ENCODE data around the gene LUC7L.
"Not testable (repeated sequence)": the region's sequence is repeated elsewhere in the genome, so short reads cannot be mapped to it uniquely, and the experiment has no call there.

The LUC7L gene

GRCh38 chr16:178668-179015 lies 50.6 kb downstream of the LUC7L start:
- no peak for DNase-seq

GRCh38 chr16:177981-178667 lies 51.1 kb downstream of the LUC7L start:
- no peak for DNase-seq

DNA sequence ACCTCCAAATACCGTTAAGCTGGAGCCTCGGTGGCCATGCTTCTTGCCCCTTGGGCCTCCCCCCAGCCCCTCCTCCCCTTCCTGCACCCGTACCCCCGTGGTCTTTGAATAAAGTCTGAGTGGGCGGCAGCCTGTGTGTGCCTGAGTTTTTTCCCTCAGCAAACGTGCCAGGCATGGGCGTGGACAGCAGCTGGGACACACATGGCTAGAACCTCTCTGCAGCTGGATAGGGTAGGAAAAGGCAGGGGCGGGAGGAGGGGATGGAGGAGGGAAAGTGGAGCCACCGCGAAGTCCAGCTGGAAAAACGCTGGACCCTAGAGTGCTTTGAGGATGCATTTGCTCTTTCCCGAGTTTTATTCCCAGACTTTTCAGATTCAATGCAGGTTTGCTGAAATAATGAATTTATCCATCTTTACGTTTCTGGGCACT lies 51.8 kb downstream of the LUC7L start:
- no peak for DNase-seq

- not testable (repeated sequence) for DNase-seq
Observed at GRCh38 chr16:176477-177382, 52.5 kb downstream of the LUC7L start, which contains the start of gene HBA1. Gene HBA1, plus strand, starts transcription at chr16:176680. Its CDS starts 37 bp downstream, at chr16:176717.

GRCh38 chr16:176006-176405 lies 53.2 kb downstream of the LUC7L start:
- DNase-seq: not testable (repeated sequence)

GRCh38 chr16:175011-175949 lies 54.0 kb downstream of the LUC7L start:
- DNase-seq: no peak

GRCh38 chr16:173928-174769 lies 55.1 kb downstream of the LUC7L start:
- DNase-seq: not testable (repeated sequence)

- DNase-seq: not testable (repeated sequence)
Observed at GRCh38 chr16:173211-173854, 55.9 kb downstream of the LUC7L start.

GRCh38 chr16:172374-172941 lies 56.8 kb downstream of the LUC7L start, which contains the start of gene HBA2:
Gene HBA2, plus strand, starts transcription at chr16:172876. Its CDS starts 37 bp downstream, at chr16:172913.
- DNase-seq: not testable (repeated sequence)

- no peak for DNase-seq
Observed at GRCh38 chr16:170788-171187, 58.5 kb downstream of the LUC7L start.

DNA sequence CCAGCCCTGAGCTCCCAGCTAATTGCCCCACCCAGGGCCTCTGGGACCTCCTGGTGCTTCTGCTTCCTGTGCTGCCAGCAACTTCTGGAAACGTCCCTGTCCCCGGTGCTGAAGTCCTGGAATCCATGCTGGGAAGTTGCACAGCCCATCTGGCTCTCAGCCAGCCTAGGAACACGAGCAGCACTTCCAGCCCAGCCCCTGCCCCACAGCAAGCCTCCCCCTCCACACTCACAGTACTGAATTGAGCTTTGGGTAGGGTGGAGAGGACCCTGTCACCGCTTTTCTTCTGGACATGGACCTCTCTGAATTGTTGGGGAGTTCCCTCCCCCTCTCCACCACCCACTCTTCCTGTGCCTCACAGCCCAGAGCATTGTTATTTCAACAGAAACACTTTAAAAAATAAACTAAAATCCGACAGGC lies 59.2 kb downstream of the LUC7L start:
- not testable (repeated sequence) for DNase-seq

DNA sequence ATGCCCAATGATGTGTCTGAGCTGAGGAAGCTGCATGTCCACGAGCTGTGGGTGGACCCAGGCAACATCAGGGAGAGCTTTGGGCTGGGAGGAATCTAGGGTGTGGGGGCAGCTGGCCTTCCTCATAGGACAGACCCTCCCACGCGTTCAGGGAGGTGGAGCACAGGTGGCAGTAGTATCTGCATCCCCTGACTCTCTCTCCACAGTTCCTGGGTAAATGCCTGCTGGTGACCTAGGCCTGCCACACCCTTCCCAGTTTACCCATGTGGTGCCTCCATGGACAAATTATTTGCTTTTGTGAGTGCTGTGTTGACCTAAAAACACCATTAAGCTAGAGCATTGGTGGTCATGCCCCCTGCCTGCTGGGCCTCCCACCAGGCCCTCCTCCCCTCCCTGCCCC lies 60.2 kb downstream of the LUC7L start:
- no peak for DNase-seq

GRCh38 chr16:168424-168823 lies 60.8 kb downstream of the LUC7L start:
- no peak for DNase-seq

GRCh38 chr16:167122-167690 lies 62.0 kb downstream of the LUC7L start:
- no peak for DNase-seq

DNA sequence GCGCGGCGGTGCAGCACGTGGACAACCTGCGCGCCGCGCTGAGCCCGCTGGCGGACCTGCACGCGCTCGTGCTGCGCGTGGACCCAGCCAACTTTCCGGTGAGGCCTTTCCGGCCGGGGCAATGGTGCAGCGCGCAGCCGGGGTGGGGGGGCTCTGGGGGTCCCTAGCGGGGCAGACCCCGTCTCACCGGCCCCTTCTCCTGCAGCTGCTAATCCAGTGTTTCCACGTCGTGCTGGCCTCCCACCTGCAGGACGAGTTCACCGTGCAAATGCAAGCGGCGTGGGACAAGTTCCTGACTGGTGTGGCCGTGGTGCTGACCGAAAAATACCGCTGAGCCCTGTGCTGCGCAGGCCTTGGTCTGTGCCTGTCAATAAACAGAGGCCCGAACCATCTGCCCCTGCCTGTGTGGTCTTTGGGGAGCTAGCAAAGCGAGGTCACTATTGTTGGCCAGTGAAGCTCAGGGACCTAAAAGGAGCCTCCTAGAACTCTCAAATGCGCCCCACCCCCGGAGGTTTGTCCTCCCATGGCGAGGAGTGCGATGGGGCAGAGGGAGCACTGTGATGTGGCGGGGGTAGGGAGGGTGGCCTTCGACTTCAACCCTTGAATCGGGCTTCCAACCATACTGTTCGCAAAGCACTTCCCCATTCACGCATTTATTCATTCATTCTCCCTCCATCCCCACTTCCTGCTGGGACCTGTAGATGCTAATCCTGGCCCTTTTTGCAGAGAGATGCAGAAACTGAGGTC lies 62.7 kb downstream of the LUC7L start:
- no peak for DNase-seq

- DNase-seq: no peak
Observed at GRCh38 chr16:165539-166374, 63.5 kb downstream of the LUC7L start, which contains the start of gene HBM. Gene HBM, plus strand, starts transcription at chr16:165978. Its CDS starts 20 bp downstream, at chr16:165998.

GRCh38 chr16:164827-165538 lies 64.3 kb downstream of the LUC7L start:
- no peak for DNase-seq

Data from activated CD8-positive, alpha-beta memory T cell treated with anti-CD3 and anti-CD28 coated beads, Interleukin-2, amount 50 U/mL, for 48 hours (primary cell).